GM23248 (cell line): Measurements from ENCODE around the gene FRAS1.

Experiments
- EZH2 ChIP-seq: fragments of 200-600 bp; sonication (generic); IDR thresholded peaks from 2 replicates; pipeline ENCODE4 v1.6.1; 2018; ENCODE audit warnings: antibody characterized with exemption, mild to moderate bottlenecking; ENCODE audit not compliant: insufficient read depth, poor library complexity, severe bottlenecking
- EZH2phosphoT487 ChIP-seq: fragments of 200-600 bp; sonication (generic); IDR thresholded peaks from 2 replicates; pipeline ENCODE4 v1.6.1; 2018; ENCODE audit warnings: antibody characterized with exemption, moderate library complexity, mild to moderate bottlenecking, low read depth; ENCODE audit not compliant: insufficient read depth

DNA sequence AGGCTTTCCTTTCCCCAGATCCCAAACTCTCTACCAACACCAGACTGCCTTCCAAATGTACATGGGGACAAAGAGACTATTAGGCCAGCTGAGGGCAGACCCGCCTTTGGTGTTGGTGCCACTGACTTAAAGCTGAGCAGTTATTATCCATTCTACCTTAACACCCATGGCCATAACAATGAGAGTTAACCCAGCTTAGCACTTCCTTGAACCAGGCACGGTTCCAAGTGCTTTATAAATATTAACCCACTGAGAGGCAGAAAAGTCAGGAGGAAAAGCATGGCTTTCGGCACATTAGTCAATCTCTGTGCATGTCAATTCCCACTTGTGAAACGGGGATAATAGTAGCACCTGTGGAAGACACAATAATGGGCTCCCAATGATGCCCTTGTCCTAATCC lies 251.4 kb downstream of the FRAS1 start:
- TF ChIP-seq EZH2: no peak
- TF ChIP-seq EZH2phosphoT487: no peak
